GM19035 (cell line): ENCODE measurements around the gene PAX5.

ENCODE experiments used
- ATAC-seq: cut with Tn5 transposase; IDR thresholded peaks from one replicate; pipeline ENCODE4 v1.9.1; 2021; ENCODE audit not compliant: unreplicated experiment

The PAX5 gene

GRCh38 chr9:36988848-36989247 lies 45.2 kb downstream of the PAX5 start:
- no peak for ATAC-seq

GRCh38 chr9:36987891-36988290 lies 46.2 kb downstream of the PAX5 start:
- ATAC-seq = no peak

- no peak for ATAC-seq
Observed at GRCh38 chr9:36987409-36987808, 46.7 kb downstream of the PAX5 start.

- no peak for ATAC-seq
Observed at GRCh38 chr9:36986468-36987408, 47.3 kb downstream of the PAX5 start.

- ATAC-seq = no peak
Observed at GRCh38 chr9:36985769-36986467, 48.1 kb downstream of the PAX5 start.

GRCh38 chr9:36985061-36985768 lies 48.9 kb downstream of the PAX5 start:
- no peak for ATAC-seq

GRCh38 chr9:36980148-36980974 lies 53.7 kb downstream of the PAX5 start:
- no peak for ATAC-seq

GRCh38 chr9:36976371-36977030 lies 57.6 kb downstream of the PAX5 start:
- no peak for ATAC-seq

- ATAC-seq = no peak
Observed at GRCh38 chr9:36974731-36975130, 59.3 kb downstream of the PAX5 start.

- ATAC-seq = no peak
Observed at GRCh38 chr9:36971935-36972488, 62.1 kb downstream of the PAX5 start.

GRCh38 chr9:36970007-36970888 lies 63.8 kb downstream of the PAX5 start:
- ATAC-seq = no peak

GRCh38 chr9:36969216-36969771 lies 64.8 kb downstream of the PAX5 start:
- no peak for ATAC-seq

- no peak for ATAC-seq
Observed at GRCh38 chr9:36968574-36969215, 65.4 kb downstream of the PAX5 start.

- ATAC-seq = no peak
Observed at GRCh38 chr9:36967997-36968396, 66.1 kb downstream of the PAX5 start.

GRCh38 chr9:36966371-36967097 lies 67.5 kb downstream of the PAX5 start:
- no peak for ATAC-seq

GRCh38 chr9:36964791-36965190 lies 69.3 kb downstream of the PAX5 start:
- ATAC-seq = no peak

GRCh38 chr9:36963346-36963745 lies 70.7 kb downstream of the PAX5 start:
- no peak for ATAC-seq
